NCI-H524 (cell line): Measurements from ENCODE around the gene PER2.

Experiments used
- DNase-seq, 2 experiments: peaks; one replicate each; lab custom pipeline; 2025; lab: John Stamatoyannopoulos, UW

Gene PER2

DNA sequence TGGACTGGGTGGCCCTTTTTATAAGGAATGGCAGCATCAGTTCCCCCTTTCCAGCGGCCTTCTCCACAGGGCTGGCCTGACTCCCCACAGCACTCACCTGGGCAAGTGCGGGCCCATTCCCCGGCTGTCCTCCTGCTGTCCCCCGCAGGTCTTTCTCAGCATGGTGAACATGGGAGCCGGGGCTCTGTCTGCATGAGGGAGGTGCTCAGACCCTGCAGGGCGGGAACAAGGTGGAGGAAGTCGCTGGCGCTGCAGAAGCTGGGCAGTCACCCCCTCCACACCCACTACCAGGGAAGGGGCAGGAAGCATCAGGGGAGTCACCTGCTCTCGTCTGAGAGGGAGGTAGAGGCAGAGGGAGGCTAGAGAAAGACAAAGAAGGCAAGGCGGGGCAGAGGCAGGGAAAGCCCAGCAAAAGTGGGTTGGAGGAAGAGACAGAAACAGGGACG lies 60.8 kb downstream of the PER2 start:
- DNase-seq = no peak

DNA sequence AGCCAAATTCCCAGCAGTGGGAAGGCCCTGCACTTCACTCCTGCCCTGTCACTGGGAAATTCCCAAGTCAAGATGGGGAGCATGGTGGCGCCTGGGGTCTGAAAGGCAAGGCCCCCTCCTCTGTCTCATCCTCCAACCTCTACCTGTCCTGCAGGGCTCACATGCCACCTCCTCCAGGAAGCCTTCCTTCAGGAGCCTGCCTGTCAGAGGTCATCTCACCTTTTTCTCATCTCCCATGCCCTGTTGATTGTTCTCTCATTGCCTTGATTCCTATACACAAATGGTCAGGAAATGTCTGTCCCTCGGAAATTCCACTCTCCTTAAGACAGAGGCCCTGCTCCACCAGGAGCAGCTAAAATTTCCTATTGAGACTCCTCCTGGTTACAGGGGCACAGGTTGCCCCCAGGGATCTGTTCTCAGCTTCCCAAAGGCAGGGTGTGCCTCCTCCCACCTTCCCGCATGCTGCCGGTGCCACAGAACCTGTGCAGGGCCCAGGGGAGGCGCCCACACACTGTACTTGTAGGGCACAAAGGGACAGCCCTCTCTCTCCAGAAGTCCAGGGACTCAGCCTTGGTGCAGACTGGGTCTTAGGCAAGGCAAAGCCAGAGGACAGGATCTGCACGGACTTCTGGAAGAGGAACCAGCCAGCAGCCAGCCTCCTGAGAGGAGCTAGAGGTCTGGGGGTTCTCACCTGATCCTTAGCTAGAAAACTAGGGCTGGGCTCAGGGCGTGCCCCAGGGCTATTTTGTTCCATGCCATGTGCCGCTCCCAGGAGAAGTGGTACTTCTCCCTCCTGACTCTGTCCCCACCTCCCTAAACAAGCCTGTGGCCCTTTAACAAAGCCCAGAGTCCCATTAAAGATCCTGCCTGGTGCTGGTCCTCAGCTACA lies 61.5 kb downstream of the PER2 start:
- no peak for DNase-seq

DNA sequence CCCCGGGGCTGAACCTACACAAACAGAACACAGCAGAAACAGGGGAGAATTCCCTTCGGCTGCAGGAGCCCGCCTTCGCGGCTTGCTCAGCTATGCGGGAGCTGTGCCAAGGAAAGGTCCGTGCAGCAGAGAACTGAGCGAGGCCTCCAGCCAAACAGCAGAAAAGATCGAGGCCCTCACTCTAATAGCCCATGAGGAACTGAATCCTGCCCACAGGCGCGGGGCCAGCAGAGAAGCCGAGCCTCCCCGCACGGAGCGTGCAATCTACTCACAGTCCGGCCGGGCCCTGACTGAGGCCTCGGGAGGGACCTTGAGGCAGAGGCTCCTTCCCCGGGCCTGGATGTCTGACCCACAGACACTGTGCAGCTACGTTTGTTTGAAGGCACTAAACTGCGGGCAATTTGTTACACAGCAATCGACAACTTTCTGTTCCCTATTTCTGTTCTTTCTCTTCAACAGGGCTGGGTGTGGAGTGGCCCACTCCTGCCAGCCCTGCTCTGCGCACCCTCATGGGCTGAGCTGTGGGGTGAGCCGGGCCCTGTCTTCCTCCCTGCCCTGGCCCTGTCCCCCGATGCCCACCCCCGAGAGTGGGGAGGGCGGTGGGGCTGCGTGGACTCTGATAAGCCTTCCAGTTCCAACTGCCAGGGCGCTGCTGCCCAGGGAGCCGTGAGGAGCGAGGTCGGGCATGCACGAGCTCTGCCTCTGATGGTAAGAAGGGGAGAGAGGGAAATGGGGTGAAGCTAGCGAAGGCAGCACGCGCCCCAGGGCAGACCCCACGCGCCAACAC lies 62.3 kb downstream of the PER2 start:
- DNase-seq = no peak

GRCh38 chr2:238225121-238225520 lies 63.3 kb downstream of the PER2 start:
- DNase-seq = no peak

DNA sequence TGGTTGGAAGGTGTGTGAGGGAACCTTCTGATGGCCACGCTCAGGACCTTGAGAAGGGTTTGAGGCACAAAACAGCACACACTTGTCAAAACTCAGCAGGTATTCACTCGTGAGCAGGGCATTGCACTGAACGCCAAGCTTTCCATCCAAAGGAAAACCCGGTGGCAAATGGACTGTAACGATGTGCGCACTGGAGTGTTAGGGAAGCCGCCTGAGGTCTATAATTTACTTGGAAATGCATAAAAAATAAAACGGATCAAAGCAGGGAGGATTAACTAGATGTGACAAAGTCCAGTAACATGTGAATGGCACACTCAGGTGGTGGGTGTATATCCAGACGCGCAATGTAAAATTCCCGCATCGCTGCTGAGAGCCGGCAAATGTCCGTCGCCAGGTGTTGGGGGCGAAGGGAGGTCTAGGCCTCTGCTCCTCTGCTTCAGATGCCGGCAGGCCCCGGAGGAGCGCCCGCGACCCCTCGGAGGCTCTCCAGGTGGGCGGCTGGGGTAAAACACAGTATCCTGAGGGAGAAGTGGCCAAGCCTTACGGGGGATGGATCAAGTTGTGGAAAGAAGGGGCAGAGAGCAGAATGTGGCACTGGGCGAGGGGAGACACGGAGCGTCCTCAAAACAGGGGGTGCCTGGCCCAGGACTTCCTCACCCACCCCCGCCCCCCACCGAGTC lies 63.9 kb downstream of the PER2 start:
- DNase-seq = no peak

GRCh38 chr2:238220892-238221521 lies 67.4 kb downstream of the PER2 start:
- peak; percentile 30 to 84 for DNase-seq

GRCh38 chr2:238220274-238220891 lies 68.0 kb downstream of the PER2 start:
- DNase-seq = no peak

DNA sequence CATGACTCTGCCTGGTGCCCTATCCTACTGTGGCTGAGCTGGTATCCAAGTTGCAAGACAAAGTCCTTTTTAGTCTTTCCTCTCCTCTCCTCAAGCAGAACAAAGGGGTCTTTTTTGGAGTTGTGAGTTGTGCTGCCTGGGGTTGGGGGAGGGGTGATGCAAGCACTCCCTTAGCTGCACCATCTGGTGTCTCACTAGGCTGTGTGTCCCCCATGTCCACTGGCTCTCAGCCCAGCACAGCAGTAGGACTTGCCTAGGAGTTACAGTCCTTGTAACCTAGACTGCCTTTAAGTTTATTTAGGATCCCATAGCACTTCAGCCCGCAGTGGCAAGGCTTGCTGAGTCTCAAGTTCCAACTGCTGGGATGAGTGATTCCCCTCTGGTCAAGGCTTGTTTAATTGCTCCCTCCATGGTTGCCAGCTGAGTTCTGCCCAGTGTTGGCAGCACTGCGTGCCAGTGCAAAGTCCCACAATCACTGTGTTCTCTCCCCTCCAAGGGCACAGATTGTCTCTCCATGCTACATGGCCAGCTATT lies 71.7 kb downstream of the PER2 start:
- peak; percentile 48 to 77 for DNase-seq

DNA sequence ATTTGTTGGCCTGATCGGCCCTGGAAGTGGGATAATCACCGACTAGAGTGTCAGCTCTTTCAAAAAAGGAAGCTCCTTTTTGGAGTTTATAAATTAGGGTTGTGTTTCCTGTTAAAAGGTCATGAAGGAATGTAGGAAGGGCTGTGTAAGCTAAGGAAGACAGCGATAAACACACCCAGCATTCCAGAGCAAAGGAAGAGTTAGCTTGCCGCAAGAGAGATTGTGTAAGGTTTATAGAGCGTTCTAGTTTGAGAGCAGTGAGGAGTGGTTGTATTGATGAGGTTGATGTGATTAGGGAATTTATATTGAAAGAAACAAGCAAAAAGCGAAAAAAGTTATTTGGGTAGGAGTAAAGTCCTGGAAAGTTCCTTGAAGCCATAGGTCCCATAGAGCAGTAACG lies 81.4 kb downstream of the PER2 start:
- no peak for DNase-seq

- DNase-seq = no peak
Measured at GRCh38 chr2:238203973-238204683, 84.3 kb downstream of the PER2 start.

- DNase-seq = peak; percentile 49 to 79
Measured at GRCh38 chr2:238203094-238203972, 85.1 kb downstream of the PER2 start, which contains the start of gene ILKAP. TSS of gene ILKAP (minus strand) at chr2:238203695. CDS start at chr2:238203553, 142 bp downstream.

DNA sequence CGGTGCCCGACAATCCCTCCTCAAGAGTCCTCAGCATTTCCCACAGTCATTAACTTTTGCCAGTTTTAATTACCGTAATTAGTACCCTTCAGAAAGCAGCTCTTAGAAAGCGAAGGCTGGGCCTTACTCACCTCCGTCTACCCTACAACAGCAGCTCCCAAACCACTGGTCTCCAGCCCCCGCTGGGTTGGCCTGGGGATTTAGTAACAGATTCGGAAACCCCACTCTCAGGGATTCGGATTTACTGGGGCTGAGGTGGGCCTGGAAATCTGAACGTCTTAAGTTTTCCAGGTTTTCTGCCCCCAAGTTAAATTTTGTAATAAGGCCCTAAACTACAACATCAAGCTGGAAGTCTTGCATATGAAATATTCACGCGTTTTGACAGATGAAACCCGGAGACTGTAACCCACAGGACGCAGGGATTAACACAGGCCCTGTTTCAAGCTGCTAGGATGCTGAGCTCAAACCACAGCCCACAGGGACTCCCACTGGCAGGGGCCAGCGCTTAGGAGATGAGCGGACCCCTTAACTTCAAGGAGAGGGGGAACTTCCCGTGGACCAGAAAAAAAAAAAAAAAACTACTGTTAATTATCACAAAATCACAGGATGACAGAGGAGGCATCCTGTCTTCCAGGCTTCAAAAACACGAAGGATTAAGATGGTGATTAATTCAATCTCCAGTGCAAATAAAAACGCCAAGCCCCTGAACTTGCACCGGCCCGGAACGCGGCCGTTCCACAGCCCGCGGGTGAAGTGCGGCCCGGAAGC lies 85.9 kb downstream of the PER2 start:
- DNase-seq = peak; percentile 25 to 45
